Lower leg skin (tissue), 3 donors: Measurements from ENCODE around the gene EFCAB5.

Source experiments
- POLR2A ChIP-seq, 2 donors: fragments of 450-650 bp; IDR thresholded peaks; one replicate each; pipeline ENCODE4 v1.6.1; 2016 to 2017; ENCODE audit warnings: antibody characterized with exemption in 2 of 2, mild to moderate bottlenecking in 1 of 2, moderate library complexity in 1 of 2
- TF ChIP-seq, protein P1 (sequence below), 3 donors: fragments of 450-650 bp; IDR thresholded peaks; one replicate each; pipeline ENCODE4 v1.5.1; 2016; ENCODE audit warnings: antibody characterized with exemption in 3 of 3, mild to moderate bottlenecking in 3 of 3, moderate library complexity in 2 of 3

DNA sequence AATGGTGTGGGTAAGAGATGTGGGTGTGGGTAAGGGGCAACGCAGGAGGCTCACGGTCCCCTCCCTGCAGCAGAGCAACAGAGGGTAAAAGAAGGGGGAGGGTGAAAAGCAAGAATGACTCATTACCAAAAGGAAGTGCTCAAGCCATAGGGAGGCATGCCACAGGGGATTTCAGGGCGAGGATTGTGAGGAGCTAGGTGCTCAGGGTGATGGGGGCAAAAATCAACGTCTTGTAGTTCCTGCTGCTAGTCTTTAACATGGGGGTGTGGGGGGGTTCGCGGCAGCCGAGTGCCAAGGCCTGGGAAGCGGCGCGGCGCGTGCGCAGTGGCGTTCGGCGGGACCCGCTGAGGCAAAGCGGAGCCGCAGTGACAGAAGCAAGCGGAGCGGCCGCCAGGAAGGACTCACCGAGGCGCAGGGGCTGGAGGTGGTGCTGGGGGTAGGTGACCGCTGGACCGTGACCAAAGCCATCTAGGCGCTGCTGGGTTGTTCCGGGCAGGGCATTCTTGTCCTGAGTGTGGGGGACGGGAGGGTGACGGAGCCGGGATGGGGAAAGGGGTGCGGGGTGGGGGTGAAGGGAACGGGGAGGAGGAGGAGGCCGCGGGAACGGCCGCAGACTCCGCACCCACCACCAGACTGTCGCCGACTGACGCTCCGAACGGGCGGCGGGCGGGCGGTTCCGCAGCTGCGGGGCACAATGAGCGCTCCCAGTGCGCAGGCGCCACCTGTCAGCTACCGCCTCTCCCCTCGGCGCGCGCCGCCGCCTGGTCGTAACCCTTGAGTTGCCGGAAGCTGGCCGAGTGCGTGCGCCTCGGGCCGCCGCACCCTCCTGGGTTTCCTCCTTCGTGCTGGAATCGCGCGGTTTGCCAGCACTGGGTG, 11.7 kb upstream of the EFCAB5 start, which contains the start of gene SSH2:
- TF ChIP-seq, protein P1, sequence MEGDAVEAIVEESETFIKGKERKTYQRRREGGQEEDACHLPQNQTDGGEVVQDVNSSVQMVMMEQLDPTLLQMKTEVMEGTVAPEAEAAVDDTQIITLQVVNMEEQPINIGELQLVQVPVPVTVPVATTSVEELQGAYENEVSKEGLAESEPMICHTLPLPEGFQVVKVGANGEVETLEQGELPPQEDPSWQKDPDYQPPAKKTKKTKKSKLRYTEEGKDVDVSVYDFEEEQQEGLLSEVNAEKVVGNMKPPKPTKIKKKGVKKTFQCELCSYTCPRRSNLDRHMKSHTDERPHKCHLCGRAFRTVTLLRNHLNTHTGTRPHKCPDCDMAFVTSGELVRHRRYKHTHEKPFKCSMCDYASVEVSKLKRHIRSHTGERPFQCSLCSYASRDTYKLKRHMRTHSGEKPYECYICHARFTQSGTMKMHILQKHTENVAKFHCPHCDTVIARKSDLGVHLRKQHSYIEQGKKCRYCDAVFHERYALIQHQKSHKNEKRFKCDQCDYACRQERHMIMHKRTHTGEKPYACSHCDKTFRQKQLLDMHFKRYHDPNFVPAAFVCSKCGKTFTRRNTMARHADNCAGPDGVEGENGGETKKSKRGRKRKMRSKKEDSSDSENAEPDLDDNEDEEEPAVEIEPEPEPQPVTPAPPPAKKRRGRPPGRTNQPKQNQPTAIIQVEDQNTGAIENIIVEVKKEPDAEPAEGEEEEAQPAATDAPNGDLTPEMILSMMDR (IDR thresholded peaks at IDR 0.05), result no peak
- no peak for TF ChIP-seq POLR2A (IDR thresholded peaks at IDR 0.05)
